GM21619 (cell line): ENCODE results near the gene PTCH2.
A peak's percentile ranks its signal among the peaks of the same experiment; 100 is the strongest.

Source experiments
- ATAC-seq: cut with Tn5 transposase; IDR thresholded peaks from one replicate; pipeline ENCODE4 v1.9.1; 2021; ENCODE audit not compliant: unreplicated experiment

PTCH2 gene

DNA sequence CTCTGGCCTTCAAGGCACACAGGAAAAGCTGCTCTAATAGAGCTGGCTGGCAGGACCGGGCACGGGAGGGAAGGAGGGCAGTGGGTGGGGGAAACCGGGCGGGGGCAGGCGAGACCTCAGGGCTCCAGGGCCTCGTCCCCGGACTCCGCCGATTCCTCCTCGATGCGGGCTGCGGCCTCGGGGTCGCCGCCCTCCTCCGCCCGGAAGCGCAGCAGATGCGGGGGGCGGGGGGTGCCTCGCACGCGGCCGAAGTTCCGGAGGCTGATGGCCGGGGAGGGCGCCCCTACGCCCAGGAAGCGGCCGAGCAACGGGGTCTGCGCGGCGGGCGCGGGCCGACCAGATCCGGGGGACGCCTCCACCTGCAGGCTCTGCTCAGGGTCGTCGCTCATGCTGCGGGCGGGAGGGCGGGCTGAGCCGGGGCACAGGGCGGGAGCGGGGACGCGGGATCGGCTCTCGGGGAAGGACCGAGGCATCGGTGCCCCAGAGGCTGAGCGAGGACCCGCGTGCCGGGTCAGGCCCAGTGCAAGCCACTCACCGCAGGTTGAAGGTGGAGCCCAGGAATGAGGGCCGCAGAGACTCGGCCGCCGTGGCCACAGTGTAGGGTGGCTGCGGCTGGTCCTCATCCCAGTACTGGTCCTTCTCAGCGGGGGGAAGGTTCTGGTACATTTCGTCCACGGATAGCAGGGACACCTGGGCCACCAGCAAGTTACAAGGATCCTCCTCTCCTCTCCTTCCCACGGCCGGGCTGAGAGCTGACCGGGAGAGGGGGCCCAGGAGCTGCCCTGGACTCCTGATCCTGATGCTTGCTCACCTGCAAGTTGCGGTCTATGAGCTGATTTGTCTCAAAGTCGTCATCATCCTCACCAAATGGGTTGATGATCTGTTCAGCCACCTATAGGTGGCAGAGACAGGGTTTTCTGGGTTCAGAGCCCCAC, 58.7 kb downstream of the PTCH2 start:
- ATAC-seq = no peak

DNA sequence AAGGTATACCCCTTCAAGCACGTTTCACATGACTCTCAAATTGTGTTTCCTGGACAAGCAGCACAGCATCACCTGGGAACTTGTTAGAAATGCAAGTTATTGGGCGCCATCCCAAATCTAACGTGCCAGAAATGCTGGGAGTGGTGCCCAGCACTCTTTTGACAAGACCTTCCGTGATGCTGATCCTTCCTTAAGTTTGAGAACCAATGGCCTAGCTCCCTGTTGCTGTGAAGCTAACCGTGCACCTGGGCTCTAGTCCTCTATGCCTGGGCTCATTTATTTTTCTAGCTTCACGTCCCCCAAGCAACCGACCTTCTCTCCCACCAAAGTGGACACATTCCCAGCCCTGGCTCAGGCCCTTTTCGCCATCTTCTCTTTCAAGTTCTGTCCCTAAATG, 59.4 kb downstream of the PTCH2 start:
- no peak for ATAC-seq

DNA sequence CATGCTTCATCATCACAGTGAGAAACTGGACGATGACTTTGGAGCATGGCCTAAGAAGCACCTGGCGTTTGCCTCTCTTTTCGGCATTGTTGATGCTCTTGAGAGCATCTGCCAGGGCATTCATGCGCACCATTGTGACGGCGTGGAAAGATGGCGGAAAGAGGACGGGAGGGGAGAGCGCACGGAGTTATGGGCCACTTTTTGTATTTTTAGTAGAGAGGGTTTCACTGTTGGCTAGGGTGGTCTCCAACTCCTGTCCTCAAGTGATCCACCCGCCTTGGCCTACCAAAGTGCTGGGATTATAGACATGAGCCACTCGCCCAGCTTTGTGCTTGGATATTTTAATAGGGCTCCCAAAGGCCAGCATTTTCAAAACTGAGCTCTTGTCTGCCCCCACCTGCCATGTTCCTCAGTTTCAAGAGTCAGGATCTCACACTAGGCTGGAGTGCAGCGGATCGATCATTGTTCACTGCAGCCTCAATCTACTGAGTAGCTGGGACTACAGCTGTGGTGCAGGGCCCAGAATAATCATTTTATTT, 62.4 kb downstream of the PTCH2 start:
- ATAC-seq = no peak

DNA sequence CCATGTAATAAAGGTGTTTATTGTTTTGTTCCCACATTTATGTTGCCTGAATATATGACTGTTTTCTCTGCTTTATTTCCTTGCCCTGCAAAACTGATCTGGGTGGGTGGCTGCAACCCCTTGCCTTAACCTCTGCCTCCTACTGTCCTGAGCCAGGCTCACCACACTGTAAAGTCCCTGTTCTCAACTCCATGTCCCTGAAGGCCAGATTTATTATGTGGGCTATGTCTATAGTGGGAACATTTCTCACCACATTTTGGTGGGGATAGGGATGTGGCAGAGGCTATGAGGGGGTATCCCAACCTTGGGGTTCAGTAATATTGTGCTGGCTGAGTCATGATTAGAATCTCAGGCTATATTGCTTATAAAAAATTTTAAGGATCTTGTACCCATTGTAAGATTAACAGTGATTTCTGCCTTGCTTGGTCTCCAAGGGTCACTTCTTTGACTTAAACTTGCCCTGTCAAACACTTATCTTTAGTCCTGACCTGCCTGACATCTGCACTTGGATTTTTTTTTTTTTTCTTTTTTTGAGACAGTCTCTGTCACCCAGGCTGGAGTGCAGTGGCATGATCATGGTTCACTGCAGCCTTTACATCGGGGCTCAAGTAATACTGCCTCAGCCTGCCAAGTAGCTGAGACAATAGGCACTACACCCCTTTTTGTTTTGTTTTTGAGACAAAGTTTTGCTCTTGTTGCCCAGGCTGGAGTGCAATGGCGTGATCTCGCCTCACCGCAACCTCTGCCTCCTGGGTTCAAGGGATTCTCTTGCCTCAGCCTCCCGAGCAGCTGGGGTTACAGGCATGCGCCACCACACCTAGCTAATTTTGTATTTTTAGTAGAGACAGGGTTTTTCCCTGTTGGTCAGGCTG, 64.1 kb downstream of the PTCH2 start:
- no peak for ATAC-seq

DNA sequence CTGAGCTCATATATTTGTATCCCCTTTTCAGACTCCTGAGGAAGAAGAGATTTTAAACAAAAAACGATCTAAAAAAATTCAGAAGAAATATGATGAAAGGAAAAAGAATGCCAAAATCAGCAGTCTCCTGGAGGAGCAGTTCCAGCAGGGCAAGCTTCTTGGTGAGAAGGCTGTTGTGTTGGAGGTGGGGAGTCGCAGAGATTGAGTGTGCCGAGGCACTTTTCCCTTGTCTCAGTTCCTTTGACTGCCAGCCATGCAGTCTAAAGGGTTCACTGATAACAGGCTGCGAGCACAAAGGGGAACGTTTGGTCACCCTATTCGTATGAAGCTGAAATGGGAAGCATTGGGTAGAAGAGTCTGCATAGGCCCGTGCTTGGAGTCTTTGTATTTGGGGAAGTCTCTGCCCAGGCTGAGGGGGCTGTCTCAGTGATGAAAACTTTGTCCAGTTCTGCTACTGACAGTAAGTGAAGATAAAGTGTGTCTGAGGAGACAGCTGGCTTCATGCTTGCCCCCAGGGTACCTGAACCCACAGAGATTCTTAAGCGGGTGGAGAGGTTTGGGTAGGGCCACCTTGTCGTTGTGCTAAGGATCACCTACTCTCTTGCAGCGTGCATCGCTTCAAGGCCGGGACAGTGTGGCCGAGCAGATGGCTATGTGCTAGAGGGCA, 65.0 kb downstream of the PTCH2 start:
- ATAC-seq = no peak

DNA sequence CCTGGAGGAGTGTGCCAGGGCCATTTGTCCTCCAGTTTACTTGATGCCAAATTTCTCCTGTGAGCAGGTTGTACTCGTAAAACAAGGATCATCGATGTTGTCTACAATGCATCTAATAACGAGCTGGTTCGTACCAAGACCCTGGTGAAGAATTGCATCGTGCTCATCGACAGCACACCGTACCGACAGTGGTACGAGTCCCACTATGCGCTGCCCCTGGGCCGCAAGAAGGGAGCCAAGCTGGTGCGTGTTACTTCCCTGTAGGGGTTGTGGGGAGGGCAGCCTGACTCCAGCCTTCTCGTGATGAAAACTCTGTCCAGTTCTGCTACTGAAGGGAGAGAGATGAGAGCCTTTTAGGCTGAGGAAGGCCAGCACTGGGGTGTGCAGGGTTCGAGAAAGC, 65.5 kb downstream of the PTCH2 start:
- ATAC-seq = no peak

DNA sequence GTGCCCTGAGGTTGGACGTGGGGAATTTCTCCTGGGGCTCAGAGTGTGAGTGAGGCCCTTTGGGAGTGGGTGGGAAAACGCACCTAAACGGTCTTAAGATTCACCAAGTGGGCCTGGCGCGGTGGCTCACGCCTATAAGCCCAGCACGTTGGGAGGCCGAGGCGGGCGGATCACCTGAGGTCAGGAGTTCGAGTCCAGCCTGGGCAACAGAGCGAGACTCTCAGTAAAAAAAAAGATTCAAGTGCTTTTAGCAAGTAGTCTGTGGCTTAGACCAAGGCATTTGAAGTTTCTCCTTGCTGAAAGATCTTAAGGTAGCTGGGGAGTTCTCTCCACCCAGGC, 66.4 kb downstream of the PTCH2 start:
- no peak for ATAC-seq

DNA sequence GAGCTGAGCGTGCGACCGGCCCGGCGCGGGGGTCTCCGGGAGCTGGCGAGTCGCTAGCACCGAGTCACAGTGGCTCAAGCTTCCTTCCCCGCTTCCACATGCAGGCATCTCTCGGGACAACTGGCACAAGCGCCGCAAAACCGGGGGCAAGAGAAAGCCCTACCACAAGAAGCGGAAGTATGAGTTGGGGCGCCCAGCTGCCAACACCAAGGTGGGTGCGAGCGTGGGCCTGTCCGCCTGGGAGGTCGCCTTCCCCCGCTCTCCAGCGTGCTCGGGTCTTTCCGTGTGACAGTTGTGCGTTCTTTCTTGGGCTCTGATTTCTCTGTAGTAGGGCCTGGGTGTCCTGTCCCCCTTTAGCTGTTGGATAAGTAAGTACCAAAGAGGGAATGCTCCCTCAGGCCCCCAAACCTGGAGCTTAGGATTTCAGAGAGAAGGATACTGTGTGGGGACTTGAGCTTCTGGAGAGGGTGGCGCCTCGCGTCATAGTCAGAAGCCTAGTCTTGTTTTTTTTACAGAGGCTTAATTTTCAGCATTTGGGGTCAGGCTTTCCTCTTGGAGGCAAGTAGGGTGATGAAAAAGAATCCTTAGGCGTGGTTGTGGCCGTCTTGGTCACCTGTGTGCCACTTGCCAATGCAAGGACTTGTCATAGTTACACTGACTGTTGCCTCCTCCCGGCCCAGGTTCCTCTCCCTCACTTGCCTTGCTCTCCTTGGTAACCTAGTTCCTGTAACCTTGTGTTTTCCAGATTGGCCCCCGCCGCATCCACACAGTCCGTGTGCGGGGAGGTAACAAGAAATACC, 66.9 kb downstream of the PTCH2 start:
- ATAC-seq = no peak

DNA sequence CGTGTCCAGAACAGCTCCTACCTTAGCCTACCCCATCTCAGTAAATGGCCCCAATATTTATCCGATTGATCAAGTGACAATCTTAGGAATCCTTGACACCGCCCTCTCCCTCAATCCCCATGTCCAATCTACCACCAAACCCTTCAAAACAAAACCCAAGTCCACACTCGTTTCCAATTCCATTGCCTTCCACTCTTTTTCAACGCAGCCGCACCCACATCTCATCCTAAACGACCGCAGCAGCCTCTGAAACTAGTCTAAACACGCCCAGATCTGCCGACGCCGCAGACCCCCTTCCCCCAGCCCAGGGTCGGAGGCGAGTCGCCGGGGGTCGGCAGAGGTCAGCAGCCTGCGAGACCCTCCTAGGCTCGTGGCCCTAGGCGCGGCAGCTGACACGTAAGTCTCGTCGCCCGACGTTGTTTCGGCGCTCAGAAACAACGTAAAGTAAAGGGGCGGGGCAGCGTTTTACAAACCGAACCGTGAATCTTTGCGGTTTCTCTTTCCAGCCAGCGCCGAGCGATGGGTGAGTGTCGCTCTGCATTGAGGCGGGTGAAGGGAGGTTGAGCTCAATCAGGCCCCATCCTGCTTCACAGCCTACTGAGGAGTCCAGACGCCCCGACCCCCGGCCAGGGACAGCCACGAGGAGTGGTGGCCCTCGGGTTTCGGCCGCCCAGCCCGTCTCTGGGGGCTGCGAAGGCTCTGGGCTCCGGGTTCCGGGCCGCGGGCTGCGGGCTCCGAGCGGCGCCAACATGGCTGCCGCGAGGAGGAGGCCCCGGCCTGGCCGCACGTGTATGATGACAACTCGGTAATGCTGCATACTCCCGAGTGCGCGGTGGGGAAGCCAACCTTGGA, 67.7 kb downstream of the PTCH2 start, which contains the start of gene RPS8:
TSS of gene RPS8 (plus strand) at position 463 of the 852 bp plus-strand sequence. CDS start at position 520, 57 bp downstream.
- ATAC-seq = peak; percentile 76
